GM21576 (cell line): ENCODE data around the gene TEKT5.
"Not testable (repeated sequence)": the region's sequence is repeated elsewhere in the genome, so short reads cannot be mapped to it uniquely, and the experiment has no call there.

Source experiments
- ATAC-seq: cut with Tn5 transposase; IDR thresholded peaks from one replicate; pipeline ENCODE4 v1.9.1; 2021; ENCODE audit warnings: mild to moderate bottlenecking, moderate library complexity; ENCODE audit not compliant: unreplicated experiment

TEKT5 gene

DNA sequence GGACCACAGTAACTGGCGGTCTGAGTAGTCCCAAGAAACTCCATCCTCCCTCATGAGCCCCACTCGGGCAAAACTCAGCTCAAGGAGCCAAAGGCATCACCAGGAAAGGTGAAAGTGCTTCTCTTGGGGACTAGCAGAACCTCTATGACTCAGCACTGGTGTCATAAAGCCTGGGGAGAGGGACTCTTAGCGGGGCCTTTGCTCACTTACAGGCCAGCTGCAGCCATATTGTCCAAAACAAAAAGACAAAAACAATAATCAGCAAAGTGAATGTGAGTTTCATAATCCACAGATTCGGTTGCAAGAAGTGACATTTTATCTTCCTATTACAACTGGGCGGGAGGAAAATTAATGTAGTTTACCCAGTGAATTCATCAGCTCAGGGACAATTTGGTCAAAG, at the start of gene TEKT5:
Gene TEKT5, minus strand, starts transcription at position 101 of the 400 bp plus-strand sequence. Its CDS starts 57 bp downstream, at position 44.
- ATAC-seq: no peak

GRCh38 chr16:10743610-10744369, 49.1 kb upstream of the TEKT5 start, which contains the start of gene NUBP1:
TSS of gene NUBP1 (plus strand) at chr16:10743842. CDS start at chr16:10743864, 22 bp downstream.
- ATAC-seq: peak; percentile 77

GRCh38 chr16:10743227-10743609, 48.5 kb upstream of the TEKT5 start:
- no peak for ATAC-seq

- no peak for ATAC-seq
These were observed 47.1 kb upstream of the TEKT5 start for GRCh38 chr16:10741844-10742243.

- not testable (repeated sequence) for ATAC-seq
These were observed 46.5 kb upstream of the TEKT5 start for GRCh38 chr16:10741249-10741648.

DNA sequence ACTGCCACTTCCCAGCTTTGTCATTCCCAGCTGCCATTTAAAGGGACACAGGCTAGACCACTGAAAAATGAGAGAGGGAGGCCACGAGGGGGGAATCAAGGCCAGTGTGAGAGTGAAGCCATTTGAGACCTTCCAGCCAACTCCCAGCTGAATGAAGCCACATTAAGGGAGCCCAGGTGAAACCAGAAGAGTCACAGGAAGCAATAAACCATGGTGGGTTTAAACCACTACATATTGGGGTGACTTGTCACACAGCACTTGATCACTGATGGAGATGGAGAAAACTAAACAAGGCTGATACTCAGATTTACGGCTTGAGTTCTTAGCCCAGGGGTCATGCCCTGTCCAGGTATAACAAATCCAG, 46.1 kb upstream of the TEKT5 start:
- ATAC-seq: no peak

- ATAC-seq: no peak
These were observed 45.5 kb upstream of the TEKT5 start for GRCh38 chr16:10740000-10740844.

DNA sequence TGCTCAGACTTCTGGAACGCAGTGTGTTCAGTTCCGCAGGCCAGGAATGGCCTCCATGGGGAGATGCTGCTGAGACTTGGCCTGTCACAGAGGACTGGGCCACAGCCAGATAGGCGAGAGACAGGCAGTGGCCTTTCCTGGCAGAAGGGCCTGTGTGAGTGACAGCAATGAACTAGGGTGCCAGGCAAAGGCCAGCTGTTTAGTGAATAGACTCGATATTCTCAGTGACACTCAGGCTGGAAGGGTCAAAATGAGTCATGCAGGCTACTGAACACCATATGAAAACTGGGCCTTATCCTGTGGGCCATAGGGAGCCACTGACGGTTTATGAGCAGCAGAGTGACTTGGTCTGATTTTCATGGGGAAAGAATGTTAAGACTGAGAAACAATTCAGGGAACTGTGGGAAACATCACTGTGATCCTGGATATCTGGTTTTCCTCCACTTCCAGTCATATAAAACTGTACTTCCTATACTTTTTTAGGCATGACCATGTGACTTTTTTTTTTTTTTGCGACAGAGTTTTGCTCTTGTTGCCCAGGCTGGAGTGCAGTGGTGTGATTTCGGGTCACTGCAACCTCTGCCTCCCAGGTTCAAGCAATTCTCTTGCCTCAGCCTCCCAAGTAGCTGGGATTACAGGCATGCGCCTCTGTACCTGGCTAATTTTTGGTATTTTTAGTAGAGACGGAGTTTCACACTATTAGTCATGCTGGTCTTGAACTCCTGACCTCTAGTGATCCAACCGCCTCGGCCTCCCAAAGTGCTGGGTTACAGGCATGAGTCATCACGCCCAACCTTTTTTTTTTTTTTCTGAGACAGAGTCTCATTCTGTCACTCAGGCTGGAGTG, 43.7 kb upstream of the TEKT5 start:
- peak; percentile 60 for ATAC-seq

DNA sequence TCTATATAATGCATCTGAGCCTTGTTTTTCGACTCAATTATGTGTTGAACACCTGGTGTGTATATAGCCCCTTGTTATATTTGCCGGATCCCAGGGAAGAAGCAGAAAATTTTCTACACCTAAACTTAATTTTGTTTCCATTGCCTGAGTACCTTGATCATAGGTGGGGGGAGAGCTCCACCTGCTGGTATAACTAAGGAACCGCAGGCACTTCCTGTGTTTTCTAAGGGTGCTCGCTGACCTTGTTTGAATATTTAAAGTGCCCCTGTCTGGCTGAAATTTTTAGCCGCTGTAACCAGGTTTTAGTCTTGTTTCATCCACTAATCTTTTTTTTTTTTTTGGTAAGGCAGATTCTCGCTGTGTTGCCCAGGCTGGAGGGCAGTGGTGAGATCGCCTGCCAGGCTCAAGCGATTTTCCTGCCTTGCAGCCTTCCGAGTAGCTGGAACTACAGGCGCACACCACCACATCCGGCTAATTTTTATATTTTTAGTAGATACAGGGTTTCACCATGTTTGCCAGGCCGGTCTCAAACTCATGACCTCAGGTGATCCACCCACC, 42.4 kb upstream of the TEKT5 start:
- ATAC-seq: no peak

GRCh38 chr16:10731790-10732189, 37.1 kb upstream of the TEKT5 start:
- no peak for ATAC-seq

DNA sequence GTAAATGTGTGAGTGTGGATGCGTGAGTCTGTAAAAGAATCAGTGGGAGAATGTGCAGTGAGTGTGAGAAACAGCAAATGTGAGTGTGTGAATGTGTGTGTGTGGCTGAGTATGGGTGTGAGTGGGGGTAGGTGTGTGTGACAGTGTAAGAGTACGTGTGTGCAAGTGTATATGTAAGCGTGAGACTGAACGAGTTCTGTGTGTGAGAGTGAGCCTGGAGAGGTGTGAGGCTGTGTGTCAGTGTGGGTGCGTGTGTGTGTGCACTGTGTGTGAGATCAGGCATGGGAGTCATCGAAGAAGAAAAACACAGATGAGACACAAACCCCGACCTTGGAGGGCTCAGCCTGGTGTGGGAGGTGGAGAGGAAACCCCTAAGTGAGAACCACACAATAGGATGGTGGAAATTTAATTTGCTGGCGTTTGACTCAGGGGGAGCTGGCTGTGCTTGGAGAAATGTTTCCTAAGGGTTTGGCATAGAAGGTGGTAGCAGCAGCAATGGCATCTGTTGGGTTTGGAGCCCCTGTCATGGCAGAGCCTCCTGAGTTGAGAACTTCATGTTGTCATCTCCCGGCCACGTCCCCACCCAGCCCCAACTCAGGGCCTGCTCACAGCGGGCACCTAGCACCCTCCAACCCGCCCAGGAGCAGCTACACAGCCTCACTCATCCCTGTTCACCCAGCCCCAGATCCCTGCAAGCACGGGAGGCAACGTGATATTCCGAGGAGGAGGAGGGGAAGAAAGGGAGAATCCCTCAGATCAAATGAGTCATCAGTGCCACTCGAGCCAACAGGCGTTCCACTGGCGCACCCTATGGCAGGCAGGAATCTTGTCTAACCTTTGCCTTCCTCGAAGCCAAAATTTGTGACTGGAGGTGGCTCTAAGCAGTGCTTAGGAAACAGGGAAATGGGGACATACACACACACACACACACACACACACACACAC, 34.6 kb upstream of the TEKT5 start:
- no peak for ATAC-seq

- ATAC-seq: no peak
These were observed 33.5 kb upstream of the TEKT5 start for GRCh38 chr16:10728003-10728887.

- ATAC-seq: no peak
These were observed 14.2 kb upstream of the TEKT5 start for GRCh38 chr16:10708969-10709368.

- no peak for ATAC-seq
These were observed 5.0 kb upstream of the TEKT5 start for GRCh38 chr16:10699756-10700155.

- no peak for ATAC-seq
These were observed 424 bp downstream of the TEKT5 start for GRCh38 chr16:10694306-10694705.

DNA sequence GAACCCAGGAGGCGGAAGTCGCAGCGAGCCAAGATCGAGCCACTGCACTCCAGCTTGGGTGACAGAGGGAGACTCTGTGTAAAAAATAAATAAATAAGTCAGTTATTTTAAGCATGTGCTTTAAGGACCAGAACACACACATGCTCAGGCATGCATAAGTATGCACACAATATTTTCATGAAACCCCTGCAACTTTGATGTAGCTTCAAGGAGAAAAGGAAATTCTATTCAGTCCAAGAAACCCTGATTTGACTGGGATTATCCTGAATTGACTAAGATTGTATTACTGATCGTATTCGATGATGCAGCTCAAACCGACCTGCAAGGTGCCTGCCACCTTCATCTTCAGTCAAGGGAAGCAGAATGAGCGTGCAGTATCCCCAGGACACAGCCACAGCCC, 841 bp downstream of the TEKT5 start:
- no peak for ATAC-seq

DNA sequence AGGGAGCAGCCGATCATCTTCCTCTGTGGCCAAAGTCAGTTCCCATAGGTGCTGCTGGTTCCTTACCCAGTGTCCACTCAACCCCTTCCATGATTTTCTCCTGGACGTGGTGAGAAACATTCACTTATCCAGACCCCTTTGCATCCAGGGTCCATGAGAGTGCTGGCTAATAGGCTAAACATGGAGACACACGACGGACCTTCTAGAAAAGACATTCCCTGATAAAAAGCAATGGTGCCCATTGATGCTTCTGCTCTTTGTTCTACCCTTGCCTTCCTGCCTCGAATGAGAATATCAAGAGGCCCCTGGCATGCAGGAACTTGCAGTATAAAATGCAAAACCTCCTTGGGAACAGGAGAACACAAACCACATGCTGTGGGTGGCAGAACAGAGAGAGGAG, 2.3 kb downstream of the TEKT5 start:
- no peak for ATAC-seq

DNA sequence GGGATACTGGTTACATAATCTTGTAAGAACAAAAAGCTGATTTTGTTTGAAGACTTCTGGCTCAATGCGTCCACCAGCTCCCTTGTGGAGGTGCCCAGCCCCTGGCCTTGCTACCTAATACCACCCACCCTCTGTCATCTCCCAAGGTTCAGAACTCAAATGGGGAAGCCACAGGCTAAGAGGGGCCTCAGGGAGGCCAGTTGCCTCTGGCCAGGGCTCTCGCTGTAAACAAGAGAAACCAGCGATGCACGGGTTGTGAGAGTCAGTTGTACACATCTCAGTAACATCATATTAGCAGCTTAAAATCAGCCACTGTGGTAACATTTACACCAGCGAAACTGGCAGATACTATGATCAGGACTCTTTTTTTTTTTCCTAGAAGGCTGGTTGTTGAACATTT, 6.0 kb downstream of the TEKT5 start:
- ATAC-seq: no peak

GRCh38 chr16:10688291-10688690, 6.4 kb downstream of the TEKT5 start:
- ATAC-seq: no peak
